DND-41 (cell line): ENCODE results near the gene NCOA3.

Experiments used
- ATAC-seq: fragments of 200-7000 bp; cut with Tn5 transposase; 3 replicates; pipeline ENCODE4 v1.9.1; 2021; ENCODE audit warnings: low read depth; ENCODE audit not compliant: insufficient read depth
- DNase-seq: peaks from one replicate; pipeline ENCODE4 v3.0.0-alpha.2; 2020
- H2AFZ ChIP-seq: 2 replicates; pipeline ENCODE4 v1.6.0; 2012; ENCODE audit warnings: low read depth, low read length
- H3K27ac ChIP-seq: 2 replicates; pipeline ENCODE4 v1.5.1; 2012; ENCODE audit warnings: low read length, inconsistent platforms
- H3K27me3 ChIP-seq: fragments of 200-600 bp; sonication (generic); 2 replicates; pipeline ENCODE4 v1.6.0; 2012; ENCODE audit warnings: low read length, mild to moderate bottlenecking, inconsistent platforms; ENCODE audit not compliant: insufficient read depth, poor library complexity
- H3K36me3 ChIP-seq: 2 replicates; pipeline ENCODE4 v1.5.1; 2012; ENCODE audit warnings: low read length, inconsistent platforms; ENCODE audit not compliant: insufficient read depth
- H3K4me1 ChIP-seq: 2 replicates; pipeline ENCODE4 v1.5.1; 2012; ENCODE audit warnings: mild to moderate bottlenecking, low read length; ENCODE audit not compliant: insufficient read depth
- H3K4me2 ChIP-seq: 2 replicates; pipeline ENCODE4 v1.6.0; 2012; ENCODE audit warnings: mild to moderate bottlenecking, moderate library complexity, low read length, inconsistent platforms; ENCODE audit not compliant: insufficient read depth
- H3K4me3 ChIP-seq, 2 experiments: fragments of 200-600 bp in 1 of 2; shearing (Covaris generic) in 1 of 2; 2 replicates each; pipeline ENCODE4 v1.5.1; 2012 to 2016; ENCODE audit warnings: inconsistent platforms in 2 of 2, low read length in 2 of 2, mild to moderate bottlenecking in 2 of 2, low read depth in 1 of 2, moderate library complexity in 1 of 2
- H3K79me2 ChIP-seq: 2 replicates; pipeline ENCODE4 v1.6.0; 2012; ENCODE audit warnings: low read length, inconsistent platforms; ENCODE audit not compliant: insufficient read depth
- H3K9ac ChIP-seq: 2 replicates; pipeline ENCODE4 v1.6.0; 2012; ENCODE audit warnings: low read depth, mild to moderate bottlenecking, inconsistent platforms, low read length, moderate library complexity
- H3K9me3 ChIP-seq: 2 replicates; pipeline ENCODE4 v1.5.1; 2012; ENCODE audit warnings: low read length, moderate library complexity, mild to moderate bottlenecking, inconsistent platforms; ENCODE audit not compliant: insufficient read depth, severe bottlenecking
- H4K20me1 ChIP-seq: 2 replicates; pipeline ENCODE4 v1.6.0; 2012; ENCODE audit warnings: low read length; ENCODE audit not compliant: insufficient read depth
- CTCF ChIP-seq: IDR thresholded peaks from 2 replicates; pipeline ENCODE4 v1.5.1; 2012; ENCODE audit warnings: borderline replicate concordance, low read length, moderate library complexity, mild to moderate bottlenecking; ENCODE audit not compliant: poor library complexity, severe bottlenecking; ENCODE audit errors: extremely low read depth
- EZH2 ChIP-seq: IDR thresholded peaks from 3 replicates; pipeline ENCODE4 v1.6.1; 2012; ENCODE audit warnings: borderline replicate concordance, low read depth, mild to moderate bottlenecking, moderate library complexity, low read length, inconsistent platforms; ENCODE audit not compliant: severe bottlenecking

Gene NCOA3

GRCh38 chr20:47611785-47612184, 110.1 kb downstream of the NCOA3 start:
- Histone ChIP-seq H3K4me1 (peaks cover 21% of the 10 kb centered on the region), H3K36me3 (no peaks in the 10 kb centered on the region), H2AFZ (no peak overlapping the region), H3K27me3 (no peaks in the 10 kb centered on the region), H3K79me2 (peaks cover 3% of the 10 kb centered on the region; the same call in 1 of the 2 replicates), H3K27ac (no peak overlapping the region), H4K20me1 (no peaks in the 10 kb centered on the region), H3K9ac (no peak overlapping the region), H3K9me3 (no peaks in the 10 kb centered on the region), H3K4me3 (no peak overlapping the region), H3K4me2 (no peak overlapping the region)
- TF ChIP-seq CTCF (no peak), EZH2 (no peak)
- ATAC-seq (no peak), DNase-seq (no peak)

- Histone ChIP-seq H2AFZ (no peak overlapping the region), H3K9me3 (no peaks in the 10 kb centered on the region), H3K4me2 (no peak overlapping the region), H3K79me2 (peaks cover 3% of the 10 kb centered on the region; the same call in 1 of the 2 replicates), H3K27ac (no peak overlapping the region), H3K4me3 (no peak overlapping the region), H3K4me1 (peaks cover 12% of the 10 kb centered on the region), H3K36me3 (no peaks in the 10 kb centered on the region), H4K20me1 (no peaks in the 10 kb centered on the region), H3K27me3 (no peaks in the 10 kb centered on the region), H3K9ac (no peak overlapping the region)
- no peak for ATAC-seq
- no peak for DNase-seq
- no peak for TF ChIP-seq CTCF
- TF ChIP-seq EZH2, result no peak
These were observed 111.0 kb downstream of the NCOA3 start for GRCh38 chr20:47612670-47613069.

- H3K36me3 ChIP-seq, result no peaks in the 10 kb centered on the region
- H3K4me2 ChIP-seq, result no peak overlapping the region
These were observed 113.1 kb downstream of the NCOA3 start for GRCh38 chr20:47614703-47615309.

More at GRCh38 chr20:47614703-47615309, 113.1 kb downstream of the NCOA3 start:
- no peaks in the 10 kb centered on the region for H3K27me3 ChIP-seq
- H3K9me3 ChIP-seq, result no peaks in the 10 kb centered on the region
- no peak for DNase-seq
- H3K4me3 ChIP-seq, result no peak overlapping the region
- no peaks in the 10 kb centered on the region; the same call in 1 of the 2 replicates for H3K79me2 ChIP-seq
- no peak overlapping the region for H2AFZ ChIP-seq
- H4K20me1 ChIP-seq, result no peaks in the 10 kb centered on the region
- no peak for TF ChIP-seq CTCF
- TF ChIP-seq EZH2, result no peak
- peaks cover 8% of the 10 kb centered on the region; the same call in 1 of the 2 replicates for H3K4me1 ChIP-seq
- no peak for ATAC-seq
- no peak overlapping the region for H3K27ac ChIP-seq
- H3K9ac ChIP-seq, result no peak overlapping the region
